HG03575 (cell line): Measurements from ENCODE around the gene FMNL2.

ENCODE experiments used
- ATAC-seq: cut with Tn5 transposase; IDR thresholded peaks from one replicate; pipeline ENCODE4 v1.9.1; 2021; ENCODE audit not compliant: unreplicated experiment, insufficient number of reproducible peaks, low FRiP score; ENCODE audit errors: extremely low read depth

Gene FMNL2

DNA sequence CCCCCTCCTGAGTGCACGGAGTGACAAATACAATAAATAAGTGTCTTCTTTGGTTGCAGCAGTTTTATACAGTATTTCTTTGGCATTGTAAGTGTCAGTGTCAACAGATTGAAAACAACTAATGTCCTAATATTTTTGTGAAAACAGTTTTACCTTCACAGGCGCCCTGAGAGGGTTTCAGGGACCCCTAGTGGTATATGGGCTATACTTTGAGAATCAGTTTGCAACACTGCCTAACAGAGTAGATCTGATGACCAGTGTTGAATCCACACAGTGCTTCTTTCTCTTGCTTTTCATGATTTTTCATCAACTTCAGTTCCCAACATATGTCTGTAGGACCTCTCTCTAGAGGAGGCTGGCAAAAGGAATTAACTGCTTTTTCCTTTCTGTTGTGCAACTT is 220.1 kb downstream of the FMNL2 start:
- no peak for ATAC-seq

DNA sequence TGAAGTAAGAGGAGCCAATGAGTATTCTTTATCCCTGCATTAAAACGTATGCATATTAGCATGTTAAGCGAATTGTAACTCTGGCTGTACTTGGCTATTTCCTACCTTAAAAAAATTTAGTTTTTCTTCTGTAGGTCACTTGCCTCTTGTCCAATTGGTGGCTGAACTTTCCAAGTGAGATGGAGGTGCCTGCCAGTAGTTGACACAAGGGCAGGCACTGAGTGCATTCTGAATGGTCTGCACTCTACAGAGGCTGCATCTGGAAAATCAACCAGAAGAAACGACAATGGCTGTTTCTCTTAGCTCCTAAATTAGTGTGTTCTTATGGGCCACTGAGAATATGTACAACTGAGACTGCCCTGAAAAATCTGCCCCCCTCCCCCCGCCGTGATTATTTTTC is 221.5 kb downstream of the FMNL2 start:
- ATAC-seq, result no peak

DNA sequence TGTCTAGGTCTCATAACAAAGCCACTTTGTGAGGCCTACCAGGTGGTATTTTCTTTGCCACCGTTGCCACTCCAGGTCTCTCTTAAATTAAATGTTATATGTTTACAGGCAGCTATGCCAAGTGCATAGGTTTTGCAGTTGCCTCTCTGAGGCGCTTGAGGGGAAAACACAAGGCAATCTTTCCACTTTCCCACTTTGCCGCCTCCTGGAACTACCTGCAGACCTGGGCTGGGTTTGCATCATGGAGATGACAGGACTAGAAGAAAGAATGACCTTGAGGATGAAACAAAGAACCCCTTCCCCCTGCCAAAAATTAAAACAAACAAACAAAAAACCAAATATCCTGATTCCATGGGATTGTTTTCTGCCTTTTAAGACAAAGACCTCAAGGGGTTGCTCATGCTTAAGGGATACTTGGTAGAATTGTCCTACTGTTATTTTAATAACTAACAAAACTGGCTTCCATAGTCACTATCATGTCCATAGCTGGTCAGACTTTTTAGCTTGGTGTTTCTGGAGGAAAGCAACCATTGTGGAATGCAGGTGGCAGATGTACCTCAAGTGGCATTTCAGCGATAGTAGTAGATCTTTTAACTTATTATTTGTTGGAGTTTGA is 222.4 kb downstream of the FMNL2 start:
- no peak for ATAC-seq

DNA sequence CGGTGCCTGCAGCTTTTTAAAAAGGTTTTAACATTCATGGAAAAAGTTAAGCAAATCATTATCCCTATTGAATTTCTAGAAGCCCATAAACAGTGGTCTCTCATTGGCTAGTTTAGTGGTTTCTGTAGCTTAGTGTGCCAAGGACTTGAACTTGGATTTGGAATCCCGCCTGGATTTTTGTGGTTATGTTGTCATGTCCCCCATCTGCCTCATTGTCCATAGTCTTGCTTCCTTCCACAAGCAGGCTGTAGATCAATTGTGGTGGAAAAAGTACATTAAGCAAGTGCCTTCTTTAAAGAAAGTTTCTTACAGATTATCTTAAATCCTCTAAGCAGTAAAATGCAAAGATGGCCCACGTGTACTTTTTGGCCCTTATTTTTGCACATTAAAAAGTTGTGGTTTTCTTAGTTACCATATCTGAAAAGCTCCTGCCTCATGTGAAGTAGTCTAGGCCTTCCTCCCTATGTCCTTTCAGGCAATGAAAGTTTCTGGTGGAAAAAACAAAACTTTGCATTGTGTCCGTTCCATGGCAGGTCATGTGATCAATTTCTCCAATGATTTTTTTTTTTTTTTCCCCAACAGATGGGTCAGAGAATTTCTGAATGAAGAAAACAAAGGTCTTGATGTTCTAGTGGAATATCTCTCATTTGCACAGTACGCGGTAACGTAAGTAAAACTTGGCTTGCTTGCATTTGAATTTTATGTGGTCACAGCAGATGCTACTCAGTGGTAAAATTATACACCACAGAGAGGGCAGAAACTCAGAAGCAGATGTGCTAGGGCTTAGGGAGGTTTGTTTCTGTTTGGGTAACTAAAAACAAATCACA is 223.4 kb downstream of the FMNL2 start:
- no peak for ATAC-seq

DNA sequence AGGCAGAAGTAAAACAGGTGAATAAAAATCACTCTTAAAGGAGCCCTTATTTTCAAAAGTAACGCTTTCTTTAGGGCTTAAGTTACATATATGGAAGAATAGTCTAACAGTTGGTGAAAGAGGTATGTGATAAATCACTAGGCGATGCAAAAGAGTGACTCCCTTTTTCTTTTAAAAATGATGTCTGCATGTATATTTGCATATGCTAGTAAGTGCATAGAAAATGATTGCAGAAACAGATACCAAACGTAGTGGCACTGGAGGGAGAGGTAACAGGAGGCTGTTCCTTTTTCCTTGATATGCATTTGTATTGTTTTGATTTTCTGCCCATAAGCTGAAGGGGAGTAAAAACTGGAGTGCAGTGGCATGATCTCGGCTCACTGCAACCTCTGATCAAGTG is 224.0 kb downstream of the FMNL2 start:
- no peak for ATAC-seq

DNA sequence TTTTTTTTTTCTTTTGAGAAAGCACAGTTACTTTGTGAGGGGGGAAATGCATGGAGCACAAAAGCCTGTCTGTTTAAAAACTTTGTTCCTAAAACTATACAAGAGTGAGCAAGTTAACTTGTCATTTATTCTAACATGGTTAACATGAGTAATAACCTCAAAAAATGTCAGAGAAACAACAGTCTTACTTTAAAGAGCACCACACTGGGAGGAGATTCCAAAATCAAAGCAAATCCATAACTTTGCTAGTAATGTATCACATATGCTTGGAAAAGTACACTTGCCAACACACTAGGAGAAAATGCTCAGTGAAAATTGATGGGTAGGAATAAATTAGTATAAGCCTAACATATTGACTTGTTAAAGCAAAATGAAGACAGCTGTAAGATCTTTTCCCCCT is 225.2 kb downstream of the FMNL2 start:
- ATAC-seq, result no peak

DNA sequence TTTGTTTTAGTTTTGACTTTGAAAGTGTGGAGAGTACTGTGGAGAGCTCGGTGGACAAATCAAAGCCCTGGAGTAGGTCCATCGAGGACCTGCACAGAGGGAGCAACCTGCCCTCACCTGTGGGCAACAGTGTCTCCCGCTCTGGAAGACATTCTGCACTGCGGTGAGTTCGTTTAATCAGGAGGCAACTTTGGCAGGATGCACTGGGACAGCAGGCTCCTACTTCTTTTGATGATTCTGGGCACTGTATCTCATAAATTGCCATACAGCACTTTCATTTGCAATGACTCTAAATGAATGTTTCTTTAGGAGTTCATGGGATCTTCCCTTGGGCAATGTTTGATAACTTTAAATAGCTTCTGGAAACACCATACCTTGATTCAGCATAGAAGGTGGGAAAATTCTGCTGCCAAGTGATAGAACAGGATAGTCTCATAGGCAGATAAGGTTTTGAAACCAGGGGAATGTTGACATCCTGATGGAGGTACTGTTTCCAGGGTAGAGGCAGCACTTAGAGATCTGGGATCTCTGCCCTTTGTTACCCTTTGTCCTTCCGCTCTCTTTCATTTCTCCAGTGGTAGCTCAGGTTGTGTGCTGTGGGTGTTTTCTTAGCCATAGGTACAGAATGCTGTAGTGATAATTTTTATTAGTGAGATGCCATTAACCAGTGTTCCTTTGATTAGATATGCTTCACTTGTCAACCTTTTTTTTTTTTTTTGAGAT is 226.1 kb downstream of the FMNL2 start:
- ATAC-seq, result no peak

DNA sequence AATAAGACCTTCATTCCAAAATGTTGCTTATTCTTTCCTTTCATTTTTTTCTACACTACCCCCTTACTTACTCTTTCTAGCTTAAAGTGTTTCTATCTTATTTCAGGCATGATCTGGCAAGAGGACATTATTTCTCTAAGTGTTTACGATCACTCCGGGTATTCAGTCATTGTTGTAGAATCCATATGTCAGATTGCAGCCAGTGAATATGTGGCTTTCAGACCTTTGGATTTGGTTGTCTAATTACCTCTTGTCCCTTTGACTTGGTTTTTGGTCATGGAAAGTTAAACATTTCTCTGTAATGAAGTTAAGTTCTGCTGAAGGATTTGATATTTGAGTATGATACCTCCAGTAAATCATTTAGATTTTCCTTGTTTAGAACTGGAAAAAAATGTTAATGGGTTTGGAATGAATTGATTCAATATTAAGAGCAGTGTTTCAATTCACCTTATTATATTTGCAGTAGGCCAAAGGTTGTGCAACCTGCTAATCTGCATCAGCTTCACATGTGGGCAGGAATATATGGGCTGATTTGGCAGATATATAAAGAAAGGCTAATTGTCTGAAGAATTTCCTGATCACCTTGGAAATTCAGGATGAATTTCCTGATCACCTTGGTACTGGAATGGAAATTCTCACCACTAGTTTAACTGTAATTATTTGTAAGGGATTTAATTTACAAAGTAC is 227.4 kb downstream of the FMNL2 start:
- no peak for ATAC-seq

DNA sequence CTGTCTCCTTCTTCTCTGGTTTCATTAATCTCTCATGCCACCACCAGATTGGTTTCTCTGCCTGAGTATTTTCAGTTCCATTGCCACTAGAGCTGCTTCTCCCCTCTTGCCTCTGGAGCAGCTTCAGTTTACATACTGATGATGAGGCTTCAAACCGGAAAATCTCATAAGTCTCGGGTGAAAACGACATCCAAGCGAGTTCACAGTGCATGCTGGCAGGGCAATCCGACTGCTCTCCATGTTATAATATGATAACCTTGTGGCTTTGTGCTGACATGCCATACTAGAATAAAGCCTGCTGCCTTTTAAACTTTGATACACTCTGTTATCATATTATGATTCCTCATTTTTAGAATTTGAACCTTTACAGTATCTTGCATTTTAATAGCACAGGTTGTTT is 228.8 kb downstream of the FMNL2 start:
- ATAC-seq, result no peak

DNA sequence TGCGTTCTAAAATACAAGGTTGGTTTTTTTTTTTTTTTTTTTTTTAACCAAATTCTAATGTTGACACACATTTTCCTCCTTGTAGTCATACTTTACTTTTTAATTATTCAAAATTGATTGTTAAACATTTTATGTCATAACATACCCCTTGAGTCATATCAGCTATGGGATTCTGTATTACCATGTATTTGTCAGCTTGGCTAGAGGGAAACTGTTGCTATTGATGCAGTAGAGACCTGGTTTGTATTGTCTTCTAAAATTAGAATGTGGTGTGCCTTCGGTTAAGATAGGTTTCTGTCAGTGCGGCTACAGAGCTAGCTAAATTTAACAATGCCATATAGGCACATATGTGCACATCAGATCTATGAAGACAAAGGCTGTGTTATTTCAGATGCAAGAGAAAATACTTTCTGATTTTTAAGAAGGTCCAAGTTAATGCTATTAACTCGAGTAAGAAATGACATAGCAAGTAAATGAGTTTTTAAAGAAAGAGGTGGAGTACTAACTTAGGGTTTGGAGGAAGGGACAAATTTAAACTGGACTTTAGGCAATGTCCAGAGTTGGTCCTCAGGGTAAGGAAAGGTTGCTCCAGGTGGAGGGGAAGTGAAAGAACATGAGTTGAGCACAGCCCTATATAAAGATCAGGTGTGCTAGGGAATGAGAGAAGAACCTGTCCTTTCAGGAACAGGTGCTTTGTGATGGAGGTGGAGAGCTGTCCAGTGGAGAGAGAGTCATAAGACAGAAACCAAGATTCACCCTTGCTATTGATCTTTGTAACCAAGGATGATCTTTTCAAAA is 230.0 kb downstream of the FMNL2 start:
- ATAC-seq, result peak; percentile 86

DNA sequence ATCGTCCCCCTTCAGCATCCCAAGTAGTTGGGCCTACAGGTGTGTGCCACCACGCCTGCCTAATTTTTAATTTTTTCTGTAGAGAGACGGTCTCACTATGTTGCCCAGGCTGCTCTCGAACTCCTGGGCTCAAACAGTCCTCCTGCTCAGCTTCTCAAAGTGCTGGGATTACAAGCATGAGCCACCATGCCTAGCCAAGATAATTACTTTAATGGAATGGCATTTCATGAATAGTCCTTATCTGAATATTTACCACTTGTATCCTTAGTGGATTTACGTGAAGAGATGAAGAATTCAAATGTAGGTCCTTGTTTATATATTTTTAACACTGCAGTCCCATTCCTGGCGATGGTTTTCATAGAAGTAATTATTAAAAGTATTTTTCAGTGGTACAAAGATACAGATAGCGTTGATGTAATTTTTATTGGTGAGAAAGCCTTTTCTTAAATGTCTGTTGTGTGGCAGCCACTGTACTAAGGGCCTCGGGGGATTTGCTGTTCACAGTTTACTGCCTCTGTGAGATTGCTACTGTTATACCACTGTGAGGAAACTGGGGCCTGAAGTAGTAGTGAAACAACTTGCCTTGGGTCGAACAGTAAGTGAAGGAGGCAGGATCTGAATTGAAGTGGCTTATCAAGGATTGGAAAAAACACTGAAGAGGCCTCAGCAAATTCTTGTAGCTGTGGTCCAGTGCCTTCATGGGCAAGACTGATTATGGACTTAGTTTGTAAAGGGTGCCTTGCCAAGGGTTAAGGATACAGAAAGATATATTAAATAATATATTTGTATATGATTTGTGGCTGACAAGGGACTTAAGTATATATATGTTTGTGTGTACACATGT is 231.1 kb downstream of the FMNL2 start:
- peak; percentile 37 for ATAC-seq

DNA sequence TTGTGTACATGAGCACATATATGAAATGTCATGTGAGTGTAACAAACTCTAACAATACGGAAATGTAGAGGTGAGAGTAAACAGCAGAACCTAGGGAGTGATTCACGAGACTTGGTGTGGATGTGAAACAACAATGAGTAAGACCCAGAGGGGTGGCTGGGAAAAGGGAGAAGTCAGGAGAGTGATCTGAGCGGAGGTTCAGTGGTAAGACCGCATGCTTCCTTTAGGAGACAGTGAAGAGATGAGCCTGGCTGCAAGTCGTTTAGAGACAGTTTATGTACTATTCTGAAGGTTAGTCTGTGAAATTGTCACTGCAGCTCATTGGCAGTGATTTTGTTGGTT is 231.7 kb downstream of the FMNL2 start:
- peak; percentile 13 for ATAC-seq

DNA sequence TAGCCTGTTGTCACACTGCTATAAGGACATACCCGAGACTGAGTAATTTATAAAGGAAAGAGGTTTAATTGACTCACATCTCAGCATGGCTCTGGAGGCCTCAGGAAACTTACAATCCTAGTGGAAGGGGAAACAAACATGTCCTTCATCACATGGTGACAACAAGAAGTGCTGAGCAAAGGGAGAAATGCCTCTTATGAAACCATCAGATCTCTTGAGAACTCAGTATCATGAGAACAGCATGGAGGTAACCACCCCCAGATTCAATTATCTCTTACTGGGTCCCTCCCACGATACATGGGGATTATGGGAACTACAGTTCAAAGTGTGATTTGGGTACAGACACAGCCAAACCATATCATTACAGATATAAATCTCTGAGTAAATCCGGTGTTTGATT is 233.6 kb downstream of the FMNL2 start:
- ATAC-seq, result no peak

DNA sequence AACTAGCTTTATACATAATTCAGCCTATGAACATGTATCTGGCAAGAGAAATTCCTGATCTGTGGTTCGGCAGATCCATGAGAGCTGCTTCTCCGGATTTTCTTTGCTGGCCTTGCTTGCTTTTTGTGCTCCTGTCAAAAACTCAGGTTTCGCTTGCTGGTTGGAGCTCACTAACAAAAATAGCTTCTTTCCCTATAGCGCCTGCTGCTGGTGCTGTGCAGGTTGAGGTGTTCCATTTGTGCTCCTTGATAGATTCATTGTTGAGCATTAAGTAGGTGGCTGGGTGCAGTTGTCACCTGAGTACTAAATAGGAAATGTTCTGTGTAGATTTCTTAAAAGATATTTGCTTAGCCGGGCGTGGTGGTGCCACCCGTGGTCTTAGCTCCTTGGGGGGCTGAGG is 234.2 kb downstream of the FMNL2 start:
- no peak for ATAC-seq

DNA sequence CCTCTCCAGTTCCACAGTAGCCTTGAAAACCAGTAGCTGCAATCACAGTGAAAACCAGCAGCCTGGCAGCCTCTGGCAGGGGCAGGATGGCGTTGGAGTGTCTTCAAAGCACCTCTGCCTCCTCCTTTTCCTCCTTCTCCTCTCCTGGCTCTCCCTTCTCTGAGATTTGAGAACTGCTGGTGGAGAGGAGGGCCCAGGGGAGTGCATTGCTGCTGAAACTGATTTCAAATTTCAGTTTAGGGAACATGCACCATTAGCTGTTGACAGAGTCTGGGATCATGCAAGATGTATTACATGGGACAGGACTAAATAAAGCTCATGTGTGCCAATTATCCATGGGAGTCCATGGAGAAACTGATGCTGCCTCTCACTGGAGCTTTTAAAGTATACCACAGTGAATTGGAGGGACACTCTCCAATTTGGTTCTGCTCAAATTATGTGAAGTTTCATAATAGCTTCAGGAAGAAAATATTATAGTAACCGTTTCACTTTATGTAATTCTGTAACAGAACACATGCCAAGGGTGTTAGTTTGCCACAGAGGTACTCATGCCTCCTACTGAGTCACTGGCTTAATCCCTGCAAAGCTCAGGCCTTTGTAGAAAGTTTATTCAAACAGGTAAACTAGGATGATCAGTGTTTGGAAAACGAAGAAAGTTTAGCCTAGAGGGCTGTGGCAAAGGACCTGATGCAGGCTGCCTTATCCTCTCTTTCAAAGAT is 236.2 kb downstream of the FMNL2 start:
- no peak for ATAC-seq

DNA sequence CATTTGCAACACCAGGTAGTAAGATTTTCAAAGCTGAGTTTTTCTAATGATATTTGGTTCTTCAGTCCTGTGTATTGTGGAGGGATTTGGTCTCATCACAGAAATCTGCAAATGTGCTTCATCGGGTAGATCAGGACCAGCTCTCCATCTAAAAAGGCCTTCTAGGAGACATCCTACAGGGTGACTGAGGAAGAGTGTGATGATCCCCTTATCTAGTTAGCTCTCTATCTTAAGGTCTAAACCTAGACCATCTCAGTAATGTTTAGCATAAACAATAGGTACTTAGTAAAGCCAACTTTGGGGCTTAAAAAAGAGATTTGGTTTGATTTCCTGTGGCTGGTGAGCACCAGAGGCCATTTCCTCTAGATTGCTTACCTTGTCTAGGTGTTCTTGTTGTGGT is 237.1 kb downstream of the FMNL2 start:
- ATAC-seq, result no peak

DNA sequence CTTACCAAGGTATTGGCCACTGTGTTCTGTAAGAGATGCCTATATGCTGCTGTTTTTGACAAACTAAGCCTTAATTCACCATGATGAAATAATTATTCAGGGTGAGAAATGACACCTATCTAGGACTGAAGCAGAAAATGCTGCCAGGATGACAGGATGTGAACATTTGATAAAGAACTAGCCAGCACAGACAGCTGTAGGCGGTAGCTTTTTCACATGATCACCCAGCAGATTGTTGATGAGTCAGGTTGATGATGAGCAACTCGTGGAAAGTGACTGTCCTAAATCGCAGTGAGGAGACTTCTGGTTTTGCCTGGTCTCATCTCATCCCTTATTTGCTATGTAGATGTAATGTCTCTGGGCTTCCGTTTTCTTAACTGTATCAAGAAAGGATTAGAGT is 238.2 kb downstream of the FMNL2 start:
- ATAC-seq, result peak; percentile 92

DNA sequence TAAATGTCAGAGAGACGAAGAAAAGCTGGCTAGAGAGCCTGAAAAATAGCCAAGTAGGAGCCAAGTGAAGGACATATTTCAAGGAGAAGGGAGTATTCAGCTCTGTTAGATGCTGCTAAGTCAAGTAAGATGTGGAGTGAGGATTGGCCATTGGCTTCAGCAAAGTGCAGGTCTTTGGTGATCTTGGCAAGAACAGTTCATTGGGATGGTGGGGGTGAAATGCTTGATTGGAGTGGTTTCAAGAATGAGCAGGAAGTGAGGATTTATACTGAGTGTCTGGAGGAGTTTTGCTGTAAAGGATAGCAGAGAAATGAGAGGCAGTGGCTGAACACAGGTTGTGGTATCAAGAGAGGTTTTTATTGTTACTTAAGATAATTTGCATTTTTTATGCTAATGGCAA is 242.6 kb downstream of the FMNL2 start:
- ATAC-seq, result no peak
